H54 (cell line): ENCODE data around the gene SPAG6.

Experiments
- DNase-seq: peaks from one replicate; pipeline ENCODE4 v3.0.0; 2011; ENCODE audit warnings: low spot score, mixed read lengths; ENCODE audit not compliant: insufficient read length
- FAIRE-seq: peaks from 3 replicates; lab custom pipeline; 2011; peaks lifted over from hg19 to GRCh38; lab: Jason Lieb, UNC
- POLR2A ChIP-seq: IDR thresholded peaks from 2 replicates; pipeline ENCODE4 v1.6.1; 2011; ENCODE audit warnings: low read depth, mild to moderate bottlenecking, low read length

SPAG6 gene

GRCh38 chr10:22463255-22463654 is 118.0 kb downstream of the SPAG6 start:
- FAIRE-seq, result no peak
- DNase-seq, result no peak
- no peak for TF ChIP-seq POLR2A

GRCh38 chr10:22464966-22465629 is 119.8 kb downstream of the SPAG6 start:
- no peak for FAIRE-seq
- no peak for DNase-seq
- no peak for TF ChIP-seq POLR2A

- no peak for DNase-seq
- no peak for TF ChIP-seq POLR2A
- FAIRE-seq, result no peak
These were observed 121.6 kb downstream of the SPAG6 start for GRCh38 chr10:22466763-22467334.
